ENCODE data around the gene FER. TPM values are rescaled to one million over a fixed set of nuclear protein-coding genes. Genes with fewer than 3 reads are reported as not detected.

The FER gene
- total RNA-seq, 4 donors from 2014 or later: 13.4 to 30.0 (median 19.6) TPM

DNA sequence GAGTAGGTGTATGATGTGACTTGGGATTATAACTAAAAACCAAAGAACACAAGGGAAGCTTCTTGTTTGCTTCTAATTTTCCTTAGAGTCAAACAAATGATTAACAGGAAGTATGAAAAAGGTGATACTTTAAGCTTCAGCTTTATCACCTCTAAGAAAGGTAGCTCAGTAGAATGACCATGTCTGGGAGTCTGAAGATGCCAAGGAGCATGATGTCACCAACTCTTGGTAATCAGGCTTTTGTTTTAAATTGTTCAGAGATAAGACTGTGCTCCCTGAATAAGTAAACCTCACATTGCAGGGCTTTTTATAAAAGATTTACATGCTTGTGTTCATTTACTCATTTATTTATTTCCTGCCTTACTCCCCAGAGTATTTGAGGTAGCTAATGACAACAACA is 169.9 kb downstream of the FER start:
- H3K4me3 ChIP-seq: no peak overlapping the region
- no peaks in the 10 kb centered on the region for H3K27me3 ChIP-seq
- H3K27ac ChIP-seq: no peak overlapping the region
- H3K4me1 ChIP-seq: no peaks in the 10 kb centered on the region
- intact Hi-C loops (cut with DNase I): no loop called here
- no peaks in the 10 kb centered on the region for H3K36me3 ChIP-seq
- TF ChIP-seq, protein P1, sequence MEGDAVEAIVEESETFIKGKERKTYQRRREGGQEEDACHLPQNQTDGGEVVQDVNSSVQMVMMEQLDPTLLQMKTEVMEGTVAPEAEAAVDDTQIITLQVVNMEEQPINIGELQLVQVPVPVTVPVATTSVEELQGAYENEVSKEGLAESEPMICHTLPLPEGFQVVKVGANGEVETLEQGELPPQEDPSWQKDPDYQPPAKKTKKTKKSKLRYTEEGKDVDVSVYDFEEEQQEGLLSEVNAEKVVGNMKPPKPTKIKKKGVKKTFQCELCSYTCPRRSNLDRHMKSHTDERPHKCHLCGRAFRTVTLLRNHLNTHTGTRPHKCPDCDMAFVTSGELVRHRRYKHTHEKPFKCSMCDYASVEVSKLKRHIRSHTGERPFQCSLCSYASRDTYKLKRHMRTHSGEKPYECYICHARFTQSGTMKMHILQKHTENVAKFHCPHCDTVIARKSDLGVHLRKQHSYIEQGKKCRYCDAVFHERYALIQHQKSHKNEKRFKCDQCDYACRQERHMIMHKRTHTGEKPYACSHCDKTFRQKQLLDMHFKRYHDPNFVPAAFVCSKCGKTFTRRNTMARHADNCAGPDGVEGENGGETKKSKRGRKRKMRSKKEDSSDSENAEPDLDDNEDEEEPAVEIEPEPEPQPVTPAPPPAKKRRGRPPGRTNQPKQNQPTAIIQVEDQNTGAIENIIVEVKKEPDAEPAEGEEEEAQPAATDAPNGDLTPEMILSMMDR (IDR thresholded peaks at IDR 0.05): no peak
- TF ChIP-seq POLR2A (IDR thresholded peaks at IDR 0.05): no peak
- H3K9me3 ChIP-seq: no peaks in the 10 kb centered on the region
- DNase-seq: no peak

DNA sequence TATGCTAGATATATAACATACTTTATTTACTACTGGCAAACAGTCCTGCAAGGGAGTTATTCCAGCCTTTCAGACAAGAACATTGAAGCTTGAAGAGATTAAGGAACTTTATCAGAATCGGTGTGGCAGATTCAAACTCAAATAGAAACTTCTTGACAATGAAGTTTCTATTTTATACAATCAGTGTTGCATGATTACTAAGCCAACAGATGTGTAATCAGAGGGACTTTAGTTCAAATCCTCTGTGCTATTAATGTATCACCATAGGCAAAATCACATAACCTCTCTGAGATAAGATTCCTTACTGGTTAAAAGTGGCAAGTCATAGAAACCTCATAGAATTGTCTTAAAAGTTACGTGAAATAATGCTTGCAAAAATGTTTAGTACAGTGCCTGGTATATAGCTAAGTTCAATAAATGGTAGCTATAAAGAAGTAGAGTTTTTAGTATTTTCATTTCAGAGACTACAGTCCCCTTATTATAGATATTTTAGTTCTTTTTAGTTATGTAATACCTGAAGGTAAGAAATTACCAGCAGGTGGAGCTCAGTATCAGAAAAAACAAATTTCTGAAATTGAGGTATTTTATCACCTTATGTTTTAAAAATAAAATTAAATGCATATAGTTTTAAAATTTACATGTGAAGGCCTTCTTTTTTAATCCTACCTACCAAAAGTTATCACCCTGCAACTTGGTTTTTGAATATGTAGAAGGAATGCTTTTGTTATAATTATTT is 172.1 kb downstream of the FER start:
- Histone ChIP-seq H3K4me3 (no peak overlapping the region), H3K27ac (no peak overlapping the region), H3K4me1 (no peaks in the 10 kb centered on the region), H3K9me3 (no peaks in the 10 kb centered on the region), H3K27me3 (no peaks in the 10 kb centered on the region), H3K36me3 (no peaks in the 10 kb centered on the region)
- TF ChIP-seq POLR2A (IDR thresholded peaks at IDR 0.05): no peak
- TF ChIP-seq, protein P1 (IDR thresholded peaks at IDR 0.05): peak in 3 of 6 experiments; percentile 11 to 42 (median 21)
- 71 to 84% methylated on average over 2 of the region's 2 CpGs for WGBS, 2 donors
- DNase-seq: no peak
- intact Hi-C loops (cut with DNase I): no loop called here

DNA sequence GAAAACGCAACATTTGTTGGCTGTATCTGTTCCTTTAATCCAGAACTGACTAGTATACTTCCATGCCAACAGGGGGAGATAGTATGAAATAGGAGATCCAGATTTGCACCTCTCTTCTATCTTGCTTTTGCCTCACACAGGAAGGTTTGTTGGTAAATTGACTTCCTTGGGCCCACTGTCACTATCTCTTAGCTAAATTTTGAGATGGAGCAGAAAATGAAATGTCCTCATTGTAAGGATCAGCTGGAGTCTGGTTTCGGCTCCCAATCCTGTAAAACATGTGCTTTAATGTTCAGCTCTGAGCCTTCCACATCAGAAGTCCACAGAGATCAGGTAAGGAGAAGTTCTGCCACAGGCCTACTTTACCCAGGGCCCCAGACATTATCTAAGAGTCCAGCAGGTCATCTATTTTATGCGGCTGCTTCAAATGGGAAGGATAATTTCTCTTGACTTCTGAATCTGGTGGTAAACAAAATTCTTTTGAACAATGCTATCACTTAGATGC is 176.8 kb downstream of the FER start:
- TF ChIP-seq POLR2A (IDR thresholded peaks at IDR 0.05): no peak
- TF ChIP-seq, protein P1 (IDR thresholded peaks at IDR 0.05): peak in 1 of 6 experiments; percentile 22
- Histone ChIP-seq H3K27ac (no peak overlapping the region), H3K4me1 (no peaks in the 10 kb centered on the region), H3K36me3 (no peaks in the 10 kb centered on the region), H3K4me3 (no peak overlapping the region), H3K27me3 (no peaks in the 10 kb centered on the region), H3K9me3 (no peaks in the 10 kb centered on the region)
- intact Hi-C loops (cut with DNase I): no loop called here
- DNase-seq: no peak
- WGBS, 2 donors: 95% methylated on average over 3 of the region's 3 CpGs

DNA sequence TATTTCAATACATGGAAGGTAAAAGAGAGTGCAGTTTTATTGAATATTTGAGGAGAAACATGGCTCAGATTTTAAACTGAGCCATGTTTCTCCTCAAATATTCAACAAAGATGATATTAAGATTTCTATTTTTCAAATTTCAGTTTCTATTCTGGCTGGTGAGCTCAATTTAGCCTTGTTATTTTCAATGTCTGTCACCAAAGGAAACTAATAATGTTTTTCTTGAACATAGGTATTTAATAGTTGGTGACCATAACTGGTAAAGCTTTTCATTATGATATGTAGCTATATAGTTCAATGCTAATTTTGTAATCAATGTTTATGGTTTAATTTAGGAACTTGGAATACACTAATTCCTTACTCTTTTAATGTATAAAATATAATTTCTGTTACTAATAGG is 177.4 kb downstream of the FER start:
- Histone ChIP-seq H3K27ac (no peak overlapping the region), H3K4me1 (no peaks in the 10 kb centered on the region), H3K4me3 (no peak overlapping the region), H3K9me3 (no peaks in the 10 kb centered on the region), H3K27me3 (no peaks in the 10 kb centered on the region), H3K36me3 (no peaks in the 10 kb centered on the region)
- no peak for TF ChIP-seq POLR2A (IDR thresholded peaks at IDR 0.05)
- TF ChIP-seq, protein P1 (IDR thresholded peaks at IDR 0.05): no peak
- DNase-seq: no peak
- intact Hi-C loops (cut with DNase I): no loop called here

DNA sequence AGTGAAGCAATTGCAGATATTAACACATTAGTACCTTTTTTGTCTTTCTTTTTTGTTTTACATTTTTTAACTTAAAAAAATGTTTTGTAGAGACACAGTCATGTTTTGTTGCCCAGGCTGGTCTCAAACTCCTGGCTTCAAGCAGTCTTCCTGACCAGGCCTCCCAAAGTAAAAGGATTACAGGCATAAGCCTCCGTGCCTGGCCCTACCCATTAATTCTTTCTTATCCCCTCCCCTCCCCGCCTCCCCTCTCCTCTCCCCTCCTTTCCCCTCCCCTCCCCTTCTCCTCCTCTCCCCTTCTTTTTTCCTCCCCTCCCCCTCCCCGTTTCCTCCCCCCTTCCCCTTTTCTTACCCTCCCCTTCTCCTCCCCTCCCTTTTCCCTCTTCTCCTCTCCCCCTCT is 182.4 kb downstream of the FER start:
- H3K27me3 ChIP-seq: no peaks in the 10 kb centered on the region
- H3K36me3 ChIP-seq: peaks cover 0 to 18% (median 0%) of the 10 kb centered on the region in 3 donors
- TF ChIP-seq, protein P1 (IDR thresholded peaks at IDR 0.05): no peak
- TF ChIP-seq POLR2A (IDR thresholded peaks at IDR 0.05): no peak
- H3K4me1 ChIP-seq: no peaks in the 10 kb centered on the region
- peaks cover 0 to 10% (median 0%) of the 10 kb centered on the region in 3 donors for H3K9me3 ChIP-seq
- no peak overlapping the region for H3K4me3 ChIP-seq
- DNase-seq: no peak
- intact Hi-C loops (cut with DNase I): no loop called here
- no peak overlapping the region for H3K27ac ChIP-seq
- WGBS, 2 donors: 100% methylated on average over 2 of the region's 3 CpGs
